ENCODE measurements around the gene TTC34.

- TF ChIP-seq EZH2phosphoT487 (IDR thresholded peaks at IDR 0.05): no peak
- no peak for TF ChIP-seq CTCF (IDR thresholded peaks at IDR 0.05)
- TF ChIP-seq EZH2 (IDR thresholded peaks at IDR 0.05): no peak
Measured at GRCh38 chr1:2788506-2789163, 12.9 kb downstream of the TTC34 start.

Measured in neural progenitor cell (in vitro differentiated cells).